Osteocyte (in vitro differentiated cells): Measurements from ENCODE around the gene POLR1D. TPM values are rescaled to one million over a fixed set of nuclear protein-coding genes. Genes with fewer than 3 reads are reported as not detected.

Source experiments
- DNase-seq: peaks from one replicate; pipeline ENCODE4 v3.0.0; 2021; ENCODE audit warnings: mixed read lengths; ENCODE audit not compliant: unreplicated experiment; ENCODE audit errors: extremely low spot score
- H3K27ac Mint-ChIP-seq: one replicate; pipeline ENCODE4 v1.8.0; 2021; ENCODE audit warnings: mild to moderate bottlenecking, mixed read lengths; ENCODE audit not compliant: unreplicated experiment
- H3K27me3 Mint-ChIP-seq: one replicate; pipeline ENCODE4 v1.8.0; 2021; ENCODE audit warnings: mixed read lengths; ENCODE audit not compliant: unreplicated experiment
- H3K36me3 Mint-ChIP-seq: one replicate; pipeline ENCODE4 v1.8.0; 2021; ENCODE audit warnings: mixed read lengths; ENCODE audit not compliant: unreplicated experiment
- H3K4me1 Mint-ChIP-seq: one replicate; pipeline ENCODE4 v1.8.0; 2021; ENCODE audit warnings: mixed read lengths; ENCODE audit not compliant: unreplicated experiment
- H3K4me3 Mint-ChIP-seq: one replicate; pipeline ENCODE4 v1.8.0; 2021; ENCODE audit warnings: mild to moderate bottlenecking, moderate library complexity, mixed read lengths; ENCODE audit not compliant: unreplicated experiment
- H3K9me3 Mint-ChIP-seq: one replicate; pipeline ENCODE4 v1.8.0; 2021; ENCODE audit warnings: mixed read lengths; ENCODE audit not compliant: unreplicated experiment
- CTCF ChIP-seq: fragments of 200-600 bp; sonication (generic); IDR thresholded peaks from 2 replicates; pipeline ENCODE4 v1.5.0; 2021; ENCODE audit warnings: antibody characterized with exemption, mild to moderate bottlenecking, moderate library complexity
- total RNA-seq: library from RNA; stranded (reverse); gene quantifications from 2 replicates; pipeline ENCODE4 v1.2.1, GENCODE V29; 2021

POLR1D gene
- total RNA-seq, 1 donor from 2014 or later = 96.4 TPM

- H3K27ac Mint-ChIP-seq = no peak overlapping the region
- TF ChIP-seq CTCF = no peak
- no peak for DNase-seq
- no peaks in the 10 kb centered on the region for H3K27me3 Mint-ChIP-seq
- no peaks in the 10 kb centered on the region for H3K36me3 Mint-ChIP-seq
- H3K4me3 Mint-ChIP-seq = no peak overlapping the region
- H3K4me1 Mint-ChIP-seq = peaks cover 21% of the 10 kb centered on the region
- peaks cover 8% of the 10 kb centered on the region for H3K9me3 Mint-ChIP-seq
Observed at GRCh38 chr13:27613628-27614027, 8.1 kb upstream of the POLR1D start.

- peaks cover 3% of the 10 kb centered on the region for H3K36me3 Mint-ChIP-seq
- H3K27me3 Mint-ChIP-seq = no peaks in the 10 kb centered on the region
- peaks cover 8% of the 10 kb centered on the region for H3K9me3 Mint-ChIP-seq
- DNase-seq = no peak
- peaks cover 26% of the 10 kb centered on the region for H3K4me1 Mint-ChIP-seq
- H3K27ac Mint-ChIP-seq = no peak overlapping the region
- TF ChIP-seq CTCF = no peak
- no peak overlapping the region for H3K4me3 Mint-ChIP-seq
Observed at GRCh38 chr13:27617881-27618321, 3.8 kb upstream of the POLR1D start.

GRCh38 chr13:27619093-27619727 is 2.5 kb upstream of the POLR1D start:
- DNase-seq = no peak
- Mint-ChIP-seq H3K27ac (peak overlapping the region; percentile 91), H3K9me3 (peaks cover 7% of the 10 kb centered on the region), H3K4me1 (peaks cover 33% of the 10 kb centered on the region), H3K27me3 (no peaks in the 10 kb centered on the region), H3K36me3 (peaks cover 8% of the 10 kb centered on the region), H3K4me3 (peak overlapping the region; percentile 94)
- TF ChIP-seq CTCF = no peak

- no peaks in the 10 kb centered on the region for H3K27me3 Mint-ChIP-seq
- H3K4me3 Mint-ChIP-seq = peak overlapping the region; percentile 94
- TF ChIP-seq CTCF = peak; percentile 42
- H3K4me1 Mint-ChIP-seq = peaks cover 33% of the 10 kb centered on the region
- H3K9me3 Mint-ChIP-seq = peaks cover under 1% of the 10 kb centered on the region
- peak overlapping the region; percentile 91 for H3K27ac Mint-ChIP-seq
- peak; percentile 87 for DNase-seq
- H3K36me3 Mint-ChIP-seq = peaks cover 8% of the 10 kb centered on the region
Observed at GRCh38 chr13:27619728-27620376, 1.8 kb upstream of the POLR1D start.

- H3K36me3 Mint-ChIP-seq = peaks cover 14% of the 10 kb centered on the region
- peaks cover 38% of the 10 kb centered on the region for H3K4me1 Mint-ChIP-seq
- H3K27me3 Mint-ChIP-seq = no peaks in the 10 kb centered on the region
- no peak for TF ChIP-seq CTCF
- peak; percentile 99 for DNase-seq
- H3K27ac Mint-ChIP-seq = peak within 1 kb of the TSS; percentile 92
- H3K9me3 Mint-ChIP-seq = no peaks in the 10 kb centered on the region
- peak within 1 kb of the TSS; percentile 94 for H3K4me3 Mint-ChIP-seq
Observed at GRCh38 chr13:27620377-27621115, 1.1 kb upstream of the POLR1D start, which contains the start of gene LNX2. TSS of gene LNX2 (minus strand) at chr13:27620529. CDS start at chr13:27581703, 38,826 bp downstream.
